HG02759 (cell line): ENCODE results near the gene PCNX1.
"Not testable (repeated sequence)": the region's sequence is repeated elsewhere in the genome, so short reads cannot be mapped to it uniquely, and the experiment has no call there.

Experiments used
- ATAC-seq: cut with Tn5 transposase; IDR thresholded peaks from one replicate; pipeline ENCODE4 v1.9.1; 2021; ENCODE audit warnings: mild to moderate bottlenecking, moderate library complexity; ENCODE audit not compliant: unreplicated experiment

The PCNX1 gene

GRCh38 chr14:70907176-70907995, at the start of gene PCNX1:
TSS of gene PCNX1 (plus strand) at chr14:70907459. CDS start at chr14:70907851, 392 bp downstream.
- ATAC-seq: peak; percentile 84

- no peak for ATAC-seq
Observed at GRCh38 chr14:70857496-70857890, 49.8 kb upstream of the PCNX1 start.

GRCh38 chr14:70858641-70859040, 48.6 kb upstream of the PCNX1 start:
- no peak for ATAC-seq

GRCh38 chr14:70866992-70867391, 40.3 kb upstream of the PCNX1 start:
- ATAC-seq: not testable (repeated sequence)

DNA sequence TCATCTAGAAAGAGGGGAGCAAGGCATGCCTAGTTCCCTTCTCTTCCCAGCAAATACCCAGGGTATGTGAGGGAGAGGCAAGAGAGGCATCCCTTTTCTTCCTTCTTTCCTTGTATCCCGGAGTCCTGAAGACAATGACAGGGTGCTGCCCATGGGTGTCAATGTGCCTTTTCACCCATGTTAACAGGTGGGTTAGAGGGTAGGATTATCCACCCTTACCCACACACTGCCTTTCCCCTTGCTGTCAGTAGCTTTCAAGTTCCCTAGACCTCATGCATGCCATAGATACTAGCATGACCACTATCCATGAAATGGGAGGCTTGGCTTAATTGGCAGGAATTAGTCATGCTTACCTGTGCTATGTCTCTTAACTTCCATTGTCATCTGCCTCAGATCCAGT, 36.3 kb upstream of the PCNX1 start:
- no peak for ATAC-seq

GRCh38 chr14:70871863-70872677, 35.2 kb upstream of the PCNX1 start:
- ATAC-seq: no peak

- ATAC-seq: no peak
Observed at GRCh38 chr14:70872678-70873020, 34.6 kb upstream of the PCNX1 start.

DNA sequence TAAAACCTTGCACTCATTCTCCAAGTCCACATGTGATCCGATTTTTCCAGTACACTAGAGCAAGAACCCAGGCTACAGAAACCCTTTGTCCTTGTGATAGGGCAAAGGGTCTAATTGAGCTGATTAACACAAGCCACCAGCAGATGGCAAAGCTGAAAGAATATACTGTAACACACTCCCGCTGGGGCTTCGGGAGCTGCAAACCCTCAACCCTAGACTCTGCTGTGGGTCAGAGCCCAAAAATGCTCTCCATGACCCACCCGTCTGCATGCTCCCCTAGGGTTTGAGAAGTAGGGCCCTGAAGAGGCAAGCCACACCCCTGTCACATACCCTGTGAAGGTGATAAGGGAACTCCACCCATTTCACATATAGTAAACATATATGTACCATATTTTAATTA, 33.6 kb upstream of the PCNX1 start:
- ATAC-seq: no peak

GRCh38 chr14:70875811-70876460, 31.3 kb upstream of the PCNX1 start:
- not testable (repeated sequence) for ATAC-seq

DNA sequence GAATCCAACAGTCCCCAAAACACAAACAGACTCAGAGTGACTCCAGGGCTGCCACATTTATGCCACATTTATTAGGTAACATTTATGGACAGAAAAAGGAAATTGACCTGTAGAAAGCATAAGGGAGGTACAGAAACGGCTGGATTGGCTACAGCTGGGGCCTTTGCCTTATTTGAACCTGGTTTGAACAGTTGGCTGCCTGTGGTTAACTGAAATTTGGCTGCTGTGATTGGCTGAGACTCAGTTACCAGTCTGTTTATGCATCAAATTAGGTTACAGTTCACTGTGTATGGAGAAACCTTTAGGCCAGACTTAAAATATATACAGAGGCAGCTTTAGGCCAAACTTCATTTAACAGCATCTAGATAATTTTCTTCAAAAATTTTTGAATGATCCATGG, 27.8 kb upstream of the PCNX1 start:
- ATAC-seq: no peak

- ATAC-seq: not testable (repeated sequence)
Observed at GRCh38 chr14:70880888-70881287, 26.4 kb upstream of the PCNX1 start.

DNA sequence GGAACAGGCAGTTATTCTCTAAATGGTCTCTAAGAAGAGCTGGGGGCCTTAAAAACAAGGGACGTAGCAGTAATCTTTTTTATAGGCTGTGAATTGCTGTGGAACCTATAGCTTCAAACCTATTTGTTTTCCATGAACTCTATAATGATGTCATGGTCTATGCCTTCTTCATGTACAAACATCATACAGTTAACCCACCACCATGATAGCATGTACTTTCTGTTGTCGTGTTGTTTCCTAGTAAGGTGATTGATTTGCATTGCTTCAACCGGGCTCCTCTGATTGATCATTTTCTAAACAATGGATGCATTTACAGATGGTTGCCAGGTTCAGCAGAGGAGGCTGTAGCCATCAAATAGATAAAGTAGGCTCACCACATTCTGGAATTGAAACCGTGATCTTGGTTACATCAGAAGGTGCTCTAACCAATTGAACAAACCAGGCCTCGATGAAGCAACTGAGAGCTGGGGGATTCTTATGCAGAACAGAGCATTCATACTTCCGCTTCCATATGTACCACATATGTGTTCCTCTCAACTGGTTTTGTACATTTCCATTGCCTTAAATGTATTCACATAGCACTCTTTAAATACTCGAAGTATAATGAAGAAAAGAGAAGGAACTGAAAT, 25.6 kb upstream of the PCNX1 start:
- ATAC-seq: peak; percentile 57

DNA sequence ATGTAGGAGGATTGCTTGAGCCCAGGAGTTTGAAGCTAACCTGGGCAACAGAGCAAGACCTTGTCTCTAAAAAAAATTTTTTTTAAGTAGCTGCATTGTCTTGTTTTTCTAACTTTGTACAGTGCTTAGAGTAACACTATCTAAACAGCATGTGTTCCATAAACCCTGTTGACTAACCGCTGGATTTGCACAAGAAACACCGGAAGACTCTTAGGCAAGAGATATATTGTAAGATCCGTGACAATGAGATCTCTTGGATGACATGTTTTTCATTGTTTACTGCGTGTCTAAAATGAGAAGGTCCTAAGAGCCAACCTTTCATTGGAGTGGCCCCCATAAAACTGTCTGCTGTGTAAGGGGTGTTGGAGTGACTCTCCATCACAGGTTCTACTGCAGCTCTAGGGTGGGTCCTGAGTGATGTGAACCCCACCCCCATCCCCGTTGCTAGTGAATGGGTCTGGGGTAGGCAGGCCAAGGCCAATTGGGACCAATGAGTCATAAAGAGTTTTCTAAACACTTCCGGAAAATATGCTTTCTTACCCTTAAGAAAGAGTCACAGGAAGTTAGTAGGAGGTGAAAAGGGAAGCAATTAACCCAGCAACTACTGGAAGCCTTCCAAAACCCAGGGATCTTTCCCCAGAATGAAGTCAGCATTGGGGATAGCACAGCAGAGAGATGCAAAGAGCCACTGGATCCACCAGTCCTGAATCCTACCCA, 24.3 kb upstream of the PCNX1 start:
- ATAC-seq: no peak

DNA sequence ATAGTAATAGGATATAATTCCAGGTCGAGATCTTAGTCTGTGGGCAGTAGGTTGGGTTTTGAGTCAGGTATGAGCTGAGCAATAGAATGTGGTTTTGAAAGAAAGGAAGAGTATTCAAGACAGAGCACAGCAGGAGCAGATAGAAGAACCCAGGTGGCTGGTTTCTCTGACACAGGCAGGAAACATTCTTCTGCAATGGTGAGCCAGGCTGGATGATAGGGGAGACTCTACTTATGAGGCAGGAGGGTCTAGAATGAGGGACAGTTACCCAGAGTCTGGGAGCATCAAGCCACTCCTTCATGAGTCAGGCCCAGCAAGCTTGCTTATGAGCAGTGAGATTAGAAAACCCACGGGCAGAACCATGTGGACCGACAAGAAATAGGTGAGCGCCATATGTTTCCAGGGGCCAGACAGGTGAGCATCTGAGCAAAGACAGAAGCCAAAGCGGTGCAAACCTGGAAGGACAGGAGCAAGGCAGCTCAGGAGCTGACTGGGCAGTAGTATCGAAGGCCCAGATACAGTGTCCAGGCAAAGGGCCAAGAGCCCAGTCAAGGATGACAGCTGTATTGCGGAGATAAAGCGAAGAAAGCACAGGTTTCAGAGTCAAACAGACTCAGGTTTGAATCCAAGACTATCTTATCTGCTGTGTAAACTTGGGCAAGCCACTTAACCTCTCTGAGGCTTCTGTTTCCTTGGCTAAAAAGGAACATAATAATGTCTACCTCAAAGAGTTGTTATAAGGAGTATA, 22.5 kb upstream of the PCNX1 start:
- ATAC-seq: no peak

- ATAC-seq: no peak
Observed at GRCh38 chr14:70885343-70886022, 21.8 kb upstream of the PCNX1 start.

GRCh38 chr14:70886421-70887206, 20.6 kb upstream of the PCNX1 start:
- peak; percentile 45 for ATAC-seq

- ATAC-seq: peak; percentile 44
Observed at GRCh38 chr14:70887207-70887681, 20.0 kb upstream of the PCNX1 start.
